HEK293T (cell line): ENCODE measurements around the gene MBNL2.

Experiments
- CTCF ChIA-PET: fragments of 350-600 bp; formaldehyde crosslinking; extraction: SDS; loops from one replicate; lab custom pipeline; 2021; ENCODE audit warnings: antibody characterized with exemption, inconsistent platforms; lab: Yijun Ruan, JAX
- POLR2A ChIA-PET: fragments of 350-600 bp; formaldehyde crosslinking; extraction: SDS; loops from one replicate; lab custom pipeline; 2020; ENCODE audit warnings: antibody characterized with exemption, inconsistent platforms; lab: Yijun Ruan, JAX
- DNase-seq: peaks from one replicate; pipeline ENCODE4 v3.0.0; 2012; ENCODE audit warnings: mixed read lengths; ENCODE audit errors: extremely low spot score
- ARNT ChIP-seq: fragments of 450-650 bp; IDR thresholded peaks from 2 replicates; pipeline ENCODE4 v1.6.1; 2017; ENCODE audit warnings: mild to moderate bottlenecking
- BHLHE40 ChIP-seq: fragments of 450-650 bp; IDR thresholded peaks from 2 replicates; pipeline ENCODE4 v1.6.1; 2016; ENCODE audit warnings: mild to moderate bottlenecking, moderate library complexity, borderline replicate concordance
- CTBP1 ChIP-seq: fragments of 450-650 bp; IDR thresholded peaks from 2 replicates; pipeline ENCODE4 v1.6.1; 2016; ENCODE audit warnings: borderline replicate concordance
- ELF4 ChIP-seq: fragments of 450-650 bp; IDR thresholded peaks from 2 replicates; pipeline ENCODE4 v1.6.1; 2017; ENCODE audit warnings: antibody characterized with exemption
- FOXA1 ChIP-seq: fragments of 450-650 bp; IDR thresholded peaks from 2 replicates; pipeline ENCODE4 v1.6.1; 2016; ENCODE audit warnings: mild to moderate bottlenecking
- FOXK2 ChIP-seq: fragments of 450-650 bp; IDR thresholded peaks from 2 replicates; pipeline ENCODE4 v1.6.1; 2016; ENCODE audit warnings: mild to moderate bottlenecking
- FOXM1 ChIP-seq: fragments of 450-650 bp; IDR thresholded peaks from 2 replicates; pipeline ENCODE4 v1.6.1; 2017; ENCODE audit warnings: mild to moderate bottlenecking, borderline replicate concordance
- HDGF ChIP-seq: fragments of 450-650 bp; IDR thresholded peaks from 2 replicates; pipeline ENCODE4 v1.6.1; 2017; ENCODE audit warnings: antibody characterized with exemption, borderline replicate concordance
- L3MBTL2 ChIP-seq: fragments of 450-650 bp; conservative IDR thresholded peaks from 2 replicates; pipeline ENCODE4 v1.6.1; 2016; ENCODE audit warnings: mild to moderate bottlenecking
- LEF1 ChIP-seq: fragments of 450-650 bp; IDR thresholded peaks from 2 replicates; pipeline ENCODE4 v1.6.1; 2017; ENCODE audit warnings: mild to moderate bottlenecking, borderline replicate concordance
- NFRKB ChIP-seq: fragments of 450-650 bp; IDR thresholded peaks from 2 replicates; pipeline ENCODE4 v1.6.1; 2016; ENCODE audit warnings: mild to moderate bottlenecking, moderate library complexity
- PKNOX1 ChIP-seq: fragments of 450-650 bp; IDR thresholded peaks from 2 replicates; pipeline ENCODE4 v1.6.1; 2016
- SP1 ChIP-seq: fragments of 450-650 bp; IDR thresholded peaks from 2 replicates; pipeline ENCODE4 v1.6.1; 2017
- SUZ12 ChIP-seq: fragments of 450-650 bp; IDR thresholded peaks from 2 replicates; pipeline ENCODE4 v1.6.1; 2016; ENCODE audit warnings: mild to moderate bottlenecking
- TARDBP ChIP-seq: fragments of 450-650 bp; IDR thresholded peaks from 2 replicates; pipeline ENCODE4 v1.6.1; 2016
- ZNF384 ChIP-seq: fragments of 450-650 bp; IDR thresholded peaks from 2 replicates; pipeline ENCODE4 v1.6.1; 2016

Gene MBNL2

GRCh38 chr13:97220151-97220900 is 1.8 kb upstream of the MBNL2 start:
- ChIA-PET POLR2A (no interaction called here), CTCF (interaction anchor here (1.2 kb wide), 1 partner anchor 110 kb away, joined by 3 read pairs; no protein-coding TSS in a partner anchor)
- no peak for DNase-seq
- no peak for TF ChIP-seq HDGF
- no peak for TF ChIP-seq FOXM1
- TF ChIP-seq NFRKB, result no peak
- no peak for TF ChIP-seq SUZ12
- TF ChIP-seq ELF4, result no peak
- TF ChIP-seq ARNT, result no peak
- no peak for TF ChIP-seq L3MBTL2
- TF ChIP-seq LEF1, result no peak
- TF ChIP-seq FOXA1, result no peak
- TF ChIP-seq ZNF384, result no peak
- TF ChIP-seq BHLHE40, result no peak
- TF ChIP-seq CTBP1, result no peak
- TF ChIP-seq SP1, result no peak
- TF ChIP-seq PKNOX1, result no peak
- TF ChIP-seq FOXK2, result no peak
- no peak for TF ChIP-seq TARDBP

- no peak for DNase-seq
- CTCF ChIA-PET, result no interaction called here
- POLR2A ChIA-PET, result interaction anchor here (1.1 to 1.3 kb wide), 2 partner anchors 10 to 29 kb away, joined by 5 to 7 read pairs; no protein-coding TSS in a partner anchor
- TF ChIP-seq BHLHE40, result no peak
- TF ChIP-seq FOXK2, result no peak
- no peak for TF ChIP-seq CTBP1
- TF ChIP-seq ZNF384, result no peak
Measured at GRCh38 chr13:97221046-97221445, 1.1 kb upstream of the MBNL2 start.

GRCh38 chr13:97221466-97221865 is 667 bp upstream of the MBNL2 start:
- CTCF ChIA-PET, result interaction anchor here (1.8 kb wide), 1 partner anchor 9 kb away, joined by 9 read pairs; no protein-coding TSS in a partner anchor
- no peak for DNase-seq
- no peak for TF ChIP-seq PKNOX1
- no peak for TF ChIP-seq L3MBTL2
- no peak for TF ChIP-seq FOXK2
- no peak for TF ChIP-seq HDGF
- TF ChIP-seq SP1, result no peak
- TF ChIP-seq FOXM1, result no peak
- no peak for TF ChIP-seq NFRKB
- TF ChIP-seq ELF4, result no peak
- TF ChIP-seq SUZ12, result no peak
- TF ChIP-seq FOXA1, result no peak
- TF ChIP-seq ARNT, result no peak
- no peak for TF ChIP-seq ZNF384
- POLR2A ChIA-PET, result interaction anchor here (0.6 to 1.9 kb wide), 14 partner anchors 9 to 136 kb away, joined by 3 to 7 read pairs (median 4); no protein-coding TSS in a partner anchor

- no peak for TF ChIP-seq FOXM1
- ChIA-PET POLR2A (interaction anchor here (0.7 to 1.9 kb wide), 5 partner anchors 9 to 118 kb away, joined by 3 to 5 read pairs (median 4); no protein-coding TSS in a partner anchor), CTCF (interaction anchor here (0.7 to 1.8 kb wide), 4 partner anchors 10 to 136 kb away, joined by 3 to 9 read pairs (median 4); no protein-coding TSS in a partner anchor)
- no peak for DNase-seq
Measured at GRCh38 chr13:97223037-97223710, 1.0 kb downstream of the MBNL2 start.

GRCh38 chr13:97223711-97224541 is 1.8 kb downstream of the MBNL2 start:
- DNase-seq, result peak; percentile 25
- CTCF ChIA-PET, result interaction anchor here (0.6 to 0.9 kb wide), 4 partner anchors 11 to 1784 kb away, joined by 3 to 4 read pairs (median 3); no protein-coding TSS in a partner anchor
- TF ChIP-seq TARDBP (no peak), HDGF (no peak), ZNF384 (no peak), SUZ12 (no peak), PKNOX1 (no peak), FOXM1 (no peak), BHLHE40 (no peak), L3MBTL2 (no peak), LEF1 (no peak), FOXA1 (no peak)
- POLR2A ChIA-PET, result interaction anchor here (1.0 to 1.3 kb wide), 2 partner anchors 8 to 31 kb away, joined by 4 to 6 read pairs; no protein-coding TSS in a partner anchor
